ENCODE data around the gene OS9.

The OS9 gene

GRCh38 chr12:57746025-57746424 is 52.1 kb downstream of the OS9 start:
- Histone ChIP-seq H3K4me3 (peak overlapping the region in 9 of 10 experiments; percentile 74 to 91 (median 82); a peak in 16 of 20 replicates), H3K36me3 (peaks cover 46 to 57% (median 54%) of the 10 kb centered on the region in 11 experiments), H3K27me3 (no peaks in the 10 kb centered on the region), H3K4me1 (peaks cover 45 to 68% (median 50%) of the 10 kb centered on the region in 10 experiments), H4K20me1 (peaks cover 0 to 55% (median 9%) of the 10 kb centered on the region in 11 experiments; a peak in 11 of 22 replicates), H3K9me3 (replicated peaks in 1 of 11) (no peaks in the 10 kb centered on the region), H3K9ac (peak overlapping the region in 6 of 11 experiments; percentile 84 to 93 (median 87); a peak in 9 of 22 replicates), H3K4me2 (peak overlapping the region; percentile 79 to 96 (median 91)), H3K27ac (peak overlapping the region in 2 of 11 experiments; percentile 84 to 89; a peak in 1 of 22 replicates)
- no peak for TF ChIP-seq Cebpa-rat (IDR thresholded peaks at IDR 0.05)

GRCh38 chr12:57749061-57749460 is 55.1 kb downstream of the OS9 start:
- H3K9me3 ChIP-seq (replicated peaks in 1 of 11): no peaks in the 10 kb centered on the region
- no peak overlapping the region for H3K27ac ChIP-seq
- no peak for TF ChIP-seq Cebpa-rat (IDR thresholded peaks at IDR 0.05)
- no peak overlapping the region for H3K4me3 ChIP-seq
- 0 out of 22 replicates have a peak overlapping the region, but pooled peaks of 1 of the 11 experiments have one; percentile 3 for H3K9ac ChIP-seq
- no peak overlapping the region for H3K4me2 ChIP-seq
- H3K27me3 ChIP-seq: peaks cover 5 to 14% (median 13%) of the 10 kb centered on the region in 11 experiments; a peak in 21 of 22 replicates
- peaks cover 0 to 58% (median 9%) of the 10 kb centered on the region in 11 experiments; a peak in 11 of 22 replicates for H4K20me1 ChIP-seq
- H3K36me3 ChIP-seq: peaks cover 46 to 59% (median 55%) of the 10 kb centered on the region in 11 experiments
- peaks cover 38 to 60% (median 45%) of the 10 kb centered on the region in 10 experiments for H3K4me1 ChIP-seq

- Histone ChIP-seq H3K9me3 (replicated peaks in 1 of 11) (no peaks in the 10 kb centered on the region), H3K27ac (peak overlapping the region; percentile 86 to 98 (median 94); a peak in 21 of 22 replicates), H3K9ac (peak overlapping the region; percentile 88 to 98 (median 94)), H3K36me3 (peaks cover 46 to 57% (median 54%) of the 10 kb centered on the region in 11 experiments), H3K4me1 (peaks cover 37 to 60% (median 45%) of the 10 kb centered on the region in 10 experiments), H3K4me3 (peak overlapping the region; percentile 75 to 96 (median 82)), H3K27me3 (peaks cover 16 to 31% (median 30%) of the 10 kb centered on the region in 11 experiments), H3K4me2 (peak overlapping the region; percentile 87 to 99 (median 97)), H4K20me1 (peaks cover 0 to 56% (median 9%) of the 10 kb centered on the region in 11 experiments; a peak in 13 of 22 replicates)
- no peak for TF ChIP-seq Cebpa-rat (IDR thresholded peaks at IDR 0.05)
Observed at GRCh38 chr12:57750561-57751431, 56.9 kb downstream of the OS9 start.

- peak overlapping the region; percentile 86 to 98 (median 94) for H3K27ac ChIP-seq
- peak overlapping the region; percentile 75 to 96 (median 82) for H3K4me3 ChIP-seq
- TF ChIP-seq Cebpa-rat (IDR thresholded peaks at IDR 0.05): no peak
- H3K4me2 ChIP-seq: peak overlapping the region; percentile 87 to 99 (median 97)
- H4K20me1 ChIP-seq: peaks cover 0 to 56% (median 12%) of the 10 kb centered on the region in 11 experiments; a peak in 13 of 22 replicates
- no peaks in the 10 kb centered on the region for H3K9me3 ChIP-seq (replicated peaks in 1 of 11)
- peaks cover 17 to 37% (median 36%) of the 10 kb centered on the region in 11 experiments for H3K27me3 ChIP-seq
- peak overlapping the region; percentile 88 to 98 (median 94) for H3K9ac ChIP-seq
- H3K4me1 ChIP-seq: peaks cover 37 to 60% (median 45%) of the 10 kb centered on the region in 10 experiments
- peaks cover 46 to 51% (median 48%) of the 10 kb centered on the region in 11 experiments for H3K36me3 ChIP-seq
Observed at GRCh38 chr12:57751432-57751787, 57.5 kb downstream of the OS9 start.

GRCh38 chr12:57751788-57752667 is 58.1 kb downstream of the OS9 start, which contains the start of gene CDK4:
Gene CDK4 (minus strand): TSS chr12:57752310. CDS start chr12:57751717, 593 bp downstream.
- Histone ChIP-seq H4K20me1 (peaks cover 0 to 57% (median 12%) of the 10 kb centered on the region in 11 experiments; a peak in 13 of 22 replicates), H3K27me3 (peaks cover 20 to 43% (median 42%) of the 10 kb centered on the region in 11 experiments), H3K9me3 (replicated peaks in 1 of 11) (no peaks in the 10 kb centered on the region), H3K4me3 (peak within 1 kb of the TSS; percentile 75 to 96 (median 82)), H3K4me2 (peak within 1 kb of the TSS; percentile 87 to 99 (median 97)), H3K27ac (peak within 1 kb of the TSS; percentile 86 to 98 (median 94)), H3K9ac (peak within 1 kb of the TSS; percentile 88 to 98 (median 94)), H3K36me3 (peaks cover 40 to 44% (median 42%) of the 10 kb centered on the region in 11 experiments), H3K4me1 (peaks cover 43 to 63% (median 51%) of the 10 kb centered on the region in 10 experiments)
- no peak for TF ChIP-seq Cebpa-rat (IDR thresholded peaks at IDR 0.05)

- peaks cover 35 to 38% (median 36%) of the 10 kb centered on the region in 11 experiments for H3K36me3 ChIP-seq
- peak overlapping the region; percentile 35 to 88 (median 68); a peak in 17 of 20 replicates for H3K4me3 ChIP-seq
- peak overlapping the region in 7 of 11 experiments; percentile 22 to 96 (median 43); a peak in 9 of 22 replicates for H3K27ac ChIP-seq
- peak overlapping the region in 7 of 11 experiments; percentile 5 to 55 (median 43); a peak in 8 of 22 replicates for H3K9ac ChIP-seq
- H4K20me1 ChIP-seq: peaks cover 0 to 51% (median 12%) of the 10 kb centered on the region in 11 experiments; a peak in 13 of 22 replicates
- H3K9me3 ChIP-seq (replicated peaks in 1 of 11): no peaks in the 10 kb centered on the region
- peaks cover 26 to 50% (median 48%) of the 10 kb centered on the region in 11 experiments for H3K27me3 ChIP-seq
- peak overlapping the region; percentile 68 to 99 (median 76) for H3K4me2 ChIP-seq
- H3K4me1 ChIP-seq: peaks cover 43 to 65% (median 51%) of the 10 kb centered on the region in 10 experiments
- no peak for TF ChIP-seq Cebpa-rat (IDR thresholded peaks at IDR 0.05)
Observed at GRCh38 chr12:57752668-57753000, 58.7 kb downstream of the OS9 start.

- H3K4me1 ChIP-seq: peaks cover 43 to 65% (median 51%) of the 10 kb centered on the region in 10 experiments
- no peak overlapping the region for H3K9ac ChIP-seq
- peak overlapping the region in 3 of 10 experiments; percentile 61 to 78 (median 69); a peak in 6 of 20 replicates for H3K4me3 ChIP-seq
Observed at GRCh38 chr12:57753756-57754337, 59.9 kb downstream of the OS9 start.

More at GRCh38 chr12:57753756-57754337, 59.9 kb downstream of the OS9 start:
- Histone ChIP-seq H3K4me2 (peak overlapping the region; percentile 66 to 99 (median 83); a peak in 20 of 22 replicates), H3K27me3 (peaks cover 38 to 62% (median 60%) of the 10 kb centered on the region in 11 experiments), H4K20me1 (peaks cover 0 to 43% (median 12%) of the 10 kb centered on the region in 11 experiments; a peak in 15 of 22 replicates), H3K27ac (no peak overlapping the region), H3K36me3 (peaks cover 23 to 36% (median 24%) of the 10 kb centered on the region in 11 experiments), H3K9me3 (replicated peaks in 1 of 11) (no peaks in the 10 kb centered on the region)
- TF ChIP-seq Cebpa-rat (IDR thresholded peaks at IDR 0.05): no peak

Data from BLaER1 treated with 17β-estradiol and CSF1 and Interleukin-3, amounts not matched to agents 10 nM and 100 nM (cell line).